ENCODE results near the gene SMYD3.

SMYD3 gene

GRCh38 chr1:246245541-246245940 is 261.5 kb downstream of the SMYD3 start:
- no peak for DNase-seq (ENCODE audit: low read depth)
- TF ChIP-seq, protein P1, sequence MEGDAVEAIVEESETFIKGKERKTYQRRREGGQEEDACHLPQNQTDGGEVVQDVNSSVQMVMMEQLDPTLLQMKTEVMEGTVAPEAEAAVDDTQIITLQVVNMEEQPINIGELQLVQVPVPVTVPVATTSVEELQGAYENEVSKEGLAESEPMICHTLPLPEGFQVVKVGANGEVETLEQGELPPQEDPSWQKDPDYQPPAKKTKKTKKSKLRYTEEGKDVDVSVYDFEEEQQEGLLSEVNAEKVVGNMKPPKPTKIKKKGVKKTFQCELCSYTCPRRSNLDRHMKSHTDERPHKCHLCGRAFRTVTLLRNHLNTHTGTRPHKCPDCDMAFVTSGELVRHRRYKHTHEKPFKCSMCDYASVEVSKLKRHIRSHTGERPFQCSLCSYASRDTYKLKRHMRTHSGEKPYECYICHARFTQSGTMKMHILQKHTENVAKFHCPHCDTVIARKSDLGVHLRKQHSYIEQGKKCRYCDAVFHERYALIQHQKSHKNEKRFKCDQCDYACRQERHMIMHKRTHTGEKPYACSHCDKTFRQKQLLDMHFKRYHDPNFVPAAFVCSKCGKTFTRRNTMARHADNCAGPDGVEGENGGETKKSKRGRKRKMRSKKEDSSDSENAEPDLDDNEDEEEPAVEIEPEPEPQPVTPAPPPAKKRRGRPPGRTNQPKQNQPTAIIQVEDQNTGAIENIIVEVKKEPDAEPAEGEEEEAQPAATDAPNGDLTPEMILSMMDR (conservative IDR thresholded peaks at IDR 0.05; ENCODE audit: low read depth, low read length) = no peak
- no peak overlapping the region for H3K4me3 ChIP-seq (ENCODE audit: low read length)

- TF ChIP-seq, protein P1 (conservative IDR thresholded peaks at IDR 0.05; ENCODE audit: low read depth, low read length) = no peak
- H3K4me3 ChIP-seq (ENCODE audit: low read length) = no peak overlapping the region
- DNase-seq (ENCODE audit: low read depth) = no peak
These were observed 275.0 kb downstream of the SMYD3 start for GRCh38 chr1:246232126-246232525.

- H3K4me3 ChIP-seq (ENCODE audit: low read length) = no peak overlapping the region
- no peak for DNase-seq (ENCODE audit: low read depth)
- TF ChIP-seq, protein P1 (conservative IDR thresholded peaks at IDR 0.05; ENCODE audit: low read depth, low read length) = no peak
These were observed 281.0 kb downstream of the SMYD3 start for GRCh38 chr1:246226041-246226440.

GRCh38 chr1:246221485-246222255 is 285.4 kb downstream of the SMYD3 start:
- TF ChIP-seq, protein P1 (conservative IDR thresholded peaks at IDR 0.05; ENCODE audit: low read depth, low read length) = no peak
- no peak for DNase-seq (ENCODE audit: low read depth)
- H3K4me3 ChIP-seq (ENCODE audit: low read length) = no peak overlapping the region

- no peak for DNase-seq (ENCODE audit: low read depth)
- TF ChIP-seq, protein P1 (conservative IDR thresholded peaks at IDR 0.05; ENCODE audit: low read depth, low read length) = no peak
- H3K4me3 ChIP-seq (ENCODE audit: low read length) = no peak overlapping the region
These were observed 286.5 kb downstream of the SMYD3 start for GRCh38 chr1:246220495-246221065.

- no peak overlapping the region for H3K4me3 ChIP-seq (ENCODE audit: low read length)
- TF ChIP-seq, protein P1 (conservative IDR thresholded peaks at IDR 0.05; ENCODE audit: low read depth, low read length) = no peak
- DNase-seq (ENCODE audit: low read depth) = peak; percentile 18
These were observed 287.5 kb downstream of the SMYD3 start for GRCh38 chr1:246219508-246220030.

- TF ChIP-seq, protein P1 (conservative IDR thresholded peaks at IDR 0.05; ENCODE audit: low read depth, low read length) = no peak
- H3K4me3 ChIP-seq (ENCODE audit: low read length) = no peak overlapping the region
- DNase-seq (ENCODE audit: low read depth) = no peak
These were observed 288.4 kb downstream of the SMYD3 start for GRCh38 chr1:246218686-246219085.
